Stimulated activated CD4-positive, alpha-beta T cell treated with anti-CD3 and anti-CD28 coated beads, TNF-alpha, amount 100 ng/mL, for 48 hours (primary cell): ENCODE data around the gene SUN2.

ENCODE experiments used
- DNase-seq, 3 donors: peaks; one replicate each; pipeline ENCODE4 v3.0.0-alpha.2; 2020; ENCODE audit warnings: low read depth in 3 of 3

Gene SUN2

GRCh38 chr22:38716271-38716670 lies 39.5 kb downstream of the SUN2 start:
- no peak for DNase-seq

- no peak for DNase-seq
Measured at GRCh38 chr22:38715852-38716251, 39.9 kb downstream of the SUN2 start.

- DNase-seq: no peak
Measured at GRCh38 chr22:38715176-38715764, 40.5 kb downstream of the SUN2 start.

GRCh38 chr22:38713921-38714320 lies 41.9 kb downstream of the SUN2 start:
- DNase-seq: no peak

GRCh38 chr22:38712486-38713207 lies 43.2 kb downstream of the SUN2 start:
- DNase-seq: no peak

GRCh38 chr22:38710866-38711265 lies 44.9 kb downstream of the SUN2 start:
- no peak for DNase-seq

- DNase-seq: no peak
Measured at GRCh38 chr22:38710351-38710750, 45.4 kb downstream of the SUN2 start.

GRCh38 chr22:38709306-38709705 lies 46.5 kb downstream of the SUN2 start:
- no peak for DNase-seq

- DNase-seq: no peak
Measured at GRCh38 chr22:38707984-38708383, 47.8 kb downstream of the SUN2 start.

GRCh38 chr22:38707346-38707745 lies 48.5 kb downstream of the SUN2 start:
- DNase-seq: no peak

GRCh38 chr22:38706901-38707195 lies 49.0 kb downstream of the SUN2 start:
- no peak for DNase-seq

- DNase-seq: peak in 2 of 3 donors; percentile 8 to 26
Measured at GRCh38 chr22:38706101-38706900, 49.5 kb downstream of the SUN2 start.

GRCh38 chr22:38705235-38706100 lies 50.3 kb downstream of the SUN2 start, which contains the start of gene GTPBP1:
TSS of gene GTPBP1 (plus strand) at chr22:38705944. CDS start at chr22:38705956, 12 bp downstream.
- peak; percentile 89 to 97 (median 95) for DNase-seq

GRCh38 chr22:38704654-38705234 lies 51.1 kb downstream of the SUN2 start:
- DNase-seq: no peak

GRCh38 chr22:38700789-38701628 lies 54.8 kb downstream of the SUN2 start, which contains the start of gene JOSD1:
TSS of gene JOSD1 (minus strand) at chr22:38700943. CDS start at chr22:38699987, 956 bp downstream.
- DNase-seq: peak; percentile 95 to 97 (median 97)

GRCh38 chr22:38700270-38700788 lies 55.5 kb downstream of the SUN2 start:
- no peak for DNase-seq

GRCh38 chr22:38699784-38700183 lies 56.0 kb downstream of the SUN2 start:
- DNase-seq: no peak

- DNase-seq: no peak
Measured at GRCh38 chr22:38699143-38699542, 56.7 kb downstream of the SUN2 start.

GRCh38 chr22:38698407-38699094 lies 57.2 kb downstream of the SUN2 start:
- no peak for DNase-seq
